Measurements from ENCODE around the gene TDRKH. TPM values are rescaled to one million over a fixed set of nuclear protein-coding genes. Genes with fewer than 3 reads are reported as not detected.

The TDRKH gene
- total and polyA plus RNA-seq, 2 experiments from 2014 or later: 10.2 to 25.6 TPM

DNA sequence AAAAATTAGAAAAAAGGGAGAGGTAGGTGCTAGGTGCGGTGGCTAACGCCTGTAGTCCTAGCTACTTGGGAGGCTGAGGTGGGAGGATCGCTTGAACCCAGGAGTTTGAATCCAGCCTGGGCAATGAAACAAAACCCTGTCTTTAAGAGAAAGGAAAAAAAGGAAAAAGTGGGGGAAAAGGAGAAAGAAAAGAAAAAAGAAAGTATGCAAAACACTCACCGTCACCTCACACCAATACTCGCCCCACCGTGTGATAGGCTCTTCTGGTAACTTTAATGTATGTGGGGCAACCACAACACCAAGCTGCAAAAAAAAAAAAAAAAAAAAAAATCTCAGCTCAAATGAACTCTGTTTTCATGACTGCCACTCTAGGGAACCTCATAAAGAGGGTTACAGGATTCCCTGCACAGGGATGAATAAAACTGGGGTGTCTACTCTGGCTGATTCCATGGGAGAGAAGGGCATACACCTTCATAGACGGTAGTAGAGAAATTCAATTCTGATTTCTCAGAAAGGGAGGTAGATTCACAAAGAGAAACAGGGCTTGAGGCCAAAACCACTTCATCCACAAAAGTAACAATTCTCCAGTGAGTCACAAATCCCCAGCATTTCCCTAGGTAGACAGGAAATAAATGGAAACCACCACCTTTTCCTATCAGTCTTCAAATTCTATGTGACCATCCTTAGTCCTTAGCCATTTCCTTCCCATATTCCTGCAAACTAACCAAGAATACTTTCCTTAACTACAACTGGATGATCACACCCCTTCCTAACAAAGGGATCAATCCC lies 29.5 kb downstream of the TDRKH start:
- no peaks in the 10 kb centered on the region for H3K27me3 ChIP-seq (ENCODE audit: insufficient read depth)
- H3K27me3 Mint-ChIP-seq (ENCODE audit: insufficient read depth, low read depth, poor library complexity): peaks cover 4% of the 10 kb centered on the region
- TF ChIP-seq EZH2 (IDR thresholded peaks at IDR 0.05; ENCODE audit: low read depth, unreplicated experiment) (no peak), REST (IDR thresholded peaks at IDR 0.05; ENCODE audit: unreplicated experiment) (no peak), CREB1 (CRISPR knock-in tag; IDR thresholded peaks at IDR 0.05; ENCODE audit: low read depth) (no peak), ZNF114 (CRISPR knock-in tag; IDR thresholded peaks at IDR 0.05) (no peak)
- TF ChIP-seq, protein P1, sequence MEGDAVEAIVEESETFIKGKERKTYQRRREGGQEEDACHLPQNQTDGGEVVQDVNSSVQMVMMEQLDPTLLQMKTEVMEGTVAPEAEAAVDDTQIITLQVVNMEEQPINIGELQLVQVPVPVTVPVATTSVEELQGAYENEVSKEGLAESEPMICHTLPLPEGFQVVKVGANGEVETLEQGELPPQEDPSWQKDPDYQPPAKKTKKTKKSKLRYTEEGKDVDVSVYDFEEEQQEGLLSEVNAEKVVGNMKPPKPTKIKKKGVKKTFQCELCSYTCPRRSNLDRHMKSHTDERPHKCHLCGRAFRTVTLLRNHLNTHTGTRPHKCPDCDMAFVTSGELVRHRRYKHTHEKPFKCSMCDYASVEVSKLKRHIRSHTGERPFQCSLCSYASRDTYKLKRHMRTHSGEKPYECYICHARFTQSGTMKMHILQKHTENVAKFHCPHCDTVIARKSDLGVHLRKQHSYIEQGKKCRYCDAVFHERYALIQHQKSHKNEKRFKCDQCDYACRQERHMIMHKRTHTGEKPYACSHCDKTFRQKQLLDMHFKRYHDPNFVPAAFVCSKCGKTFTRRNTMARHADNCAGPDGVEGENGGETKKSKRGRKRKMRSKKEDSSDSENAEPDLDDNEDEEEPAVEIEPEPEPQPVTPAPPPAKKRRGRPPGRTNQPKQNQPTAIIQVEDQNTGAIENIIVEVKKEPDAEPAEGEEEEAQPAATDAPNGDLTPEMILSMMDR (conservative IDR thresholded peaks at IDR 0.05; ENCODE audit: low read depth in 2 of 2): no peak
- H3K36me3 ChIP-seq (ENCODE audit: insufficient read depth): peaks cover 23% of the 10 kb centered on the region
- H3K4me1 Mint-ChIP-seq: peaks cover 4% of the 10 kb centered on the region; the same call in 2 of the 3 replicates
- no peaks in the 10 kb centered on the region for H3F3A ChIP-seq (replicated peaks; ENCODE audit: low read depth)
- H3K4me3 ChIP-seq: no peak overlapping the region
- H4K20me1 ChIP-seq (replicated peaks; ENCODE audit: insufficient read depth): no peaks in the 10 kb centered on the region
- H2AFZ ChIP-seq: no peak overlapping the region
- no peaks in the 10 kb centered on the region for H3K9me3 Mint-ChIP-seq
- DNase-seq (ENCODE audit: low spot score) (no peak), ATAC-seq (no peak)
- H3K4me3 Mint-ChIP-seq: no peak overlapping the region
- H3K4me1 ChIP-seq (ENCODE audit: insufficient read depth): peaks cover 5% of the 10 kb centered on the region; the same call in 1 of the 2 replicates
- peaks cover 9% of the 10 kb centered on the region for H3K79me2 ChIP-seq (replicated peaks; ENCODE audit: insufficient read depth)
- peaks cover 32% of the 10 kb centered on the region for H3K36me3 Mint-ChIP-seq (ENCODE audit: low read depth)
- H3K9me2 ChIP-seq (ENCODE audit: insufficient read depth): no peaks in the 10 kb centered on the region
- H3K27ac ChIP-seq (ENCODE audit: low read depth): no peak overlapping the region
- H3K27ac Mint-ChIP-seq: no peak overlapping the region
- no peak overlapping the region for H3K4me2 ChIP-seq

GRCh38 chr1:151759241-151759640 lies 31.1 kb downstream of the TDRKH start:
- Mint-ChIP-seq H3K27ac (no peak overlapping the region), H3K36me3 (ENCODE audit: low read depth) (peaks cover 32% of the 10 kb centered on the region), H3K4me3 (no peak overlapping the region), H3K9me3 (no peaks in the 10 kb centered on the region), H3K27me3 (ENCODE audit: insufficient read depth, low read depth, poor library complexity) (peaks cover 4% of the 10 kb centered on the region), H3K4me1 (peaks cover 2% of the 10 kb centered on the region; the same call in 2 of the 3 replicates)
- DNase-seq (ENCODE audit: low spot score) (no peak), ATAC-seq (no peak)
- Histone ChIP-seq H3K27ac (ENCODE audit: low read depth) (no peak overlapping the region), H2AFZ (no peak overlapping the region), H3K4me2 (no peak overlapping the region), H3K4me3 (no peak overlapping the region), H4K20me1 (replicated peaks; ENCODE audit: insufficient read depth) (no peaks in the 10 kb centered on the region), H3K79me2 (replicated peaks; ENCODE audit: insufficient read depth) (peaks cover 9% of the 10 kb centered on the region), H3K4me1 (ENCODE audit: insufficient read depth) (peaks cover 5% of the 10 kb centered on the region; the same call in 1 of the 2 replicates), H3F3A (replicated peaks; ENCODE audit: low read depth) (no peaks in the 10 kb centered on the region), H3K27me3 (ENCODE audit: insufficient read depth) (no peaks in the 10 kb centered on the region), H3K36me3 (ENCODE audit: insufficient read depth) (peaks cover 23% of the 10 kb centered on the region), H3K9me2 (ENCODE audit: insufficient read depth) (no peaks in the 10 kb centered on the region)
- TF ChIP-seq, protein P1 (conservative IDR thresholded peaks at IDR 0.05; ENCODE audit: low read depth in 2 of 2): no peak
- TF ChIP-seq REST (IDR thresholded peaks at IDR 0.05; ENCODE audit: unreplicated experiment) (no peak), NANOG (IDR thresholded peaks at IDR 0.05; ENCODE audit: borderline replicate concordance) (no peak), ZNF114 (CRISPR knock-in tag; IDR thresholded peaks at IDR 0.05) (no peak), EZH2phosphoT487 (IDR thresholded peaks at IDR 0.05; ENCODE audit: unreplicated experiment) (no peak), STAT1 (IDR thresholded peaks at IDR 0.05; ENCODE audit: unreplicated experiment) (no peak), POLR2AphosphoS5 (IDR thresholded peaks at IDR 0.05; ENCODE audit: low read depth) (no peak), ETS1 (IDR thresholded peaks at IDR 0.05) (no peak)

All from GM23338 (cell line).